Endothelial cell of umbilical vein (primary cell): Measurements from ENCODE around the gene VASN.

Experiments used
- CTCF ChIP-seq, 2 donors: IDR thresholded peaks; 1 replicate in 1 of 2; 2 replicates in 1 of 2; pipeline ENCODE4 v1.5.1; 2011; ENCODE audit warnings: low read length in 2 of 2, mild to moderate bottlenecking in 2 of 2, moderate library complexity in 2 of 2, control low read depth in 1 of 2, inconsistent platforms in 1 of 2, low read depth in 1 of 2; ENCODE audit not compliant: insufficient read depth in 1 of 2; ENCODE audit errors: extremely low read depth in 1 of 2
- EZH2 ChIP-seq: IDR thresholded peaks from 2 replicates; pipeline ENCODE4 v1.6.1; 2012; ENCODE audit warnings: borderline replicate concordance, low read depth, mild to moderate bottlenecking, moderate library complexity, low read length, inconsistent platforms; ENCODE audit not compliant: severe bottlenecking
- MAX ChIP-seq: IDR thresholded peaks from 2 replicates; pipeline ENCODE4 v1.6.1; 2011; ENCODE audit not compliant: insufficient read depth, insufficient read length
- MYC ChIP-seq: IDR thresholded peaks from one replicate; pipeline ENCODE4 v1.6.1; 2011; ENCODE audit warnings: mild to moderate bottlenecking, low read depth, low read length
- POLR2A ChIP-seq: IDR thresholded peaks from 2 replicates; pipeline ENCODE4 v1.6.1; 2012; ENCODE audit warnings: low read depth, mild to moderate bottlenecking, control low read depth, low read length
- POLR2AphosphoS5 ChIP-seq: IDR thresholded peaks from 2 replicates; pipeline ENCODE4 v1.6.1; 2012; ENCODE audit warnings: low read depth, mild to moderate bottlenecking, control low read depth, low read length, moderate library complexity; ENCODE audit not compliant: insufficient read depth

GRCh38 chr16:4376893-4377572, 5.4 kb downstream of the VASN start:
- no peak for TF ChIP-seq CTCF (IDR thresholded peaks at IDR 0.05; ENCODE audit: extremely low read depth in 1 of 2, insufficient read depth in 1 of 2, low read depth in 1 of 2, low read length in 2 of 2)
- no peak for TF ChIP-seq EZH2
- no peak for TF ChIP-seq POLR2A
- TF ChIP-seq POLR2AphosphoS5: no peak
- TF ChIP-seq MAX: no peak
- no peak for TF ChIP-seq MYC
